Measurements from ENCODE around the gene BCL2.

The BCL2 gene

GRCh38 chr18:63264871-63265270 is 54.7 kb downstream of the BCL2 start:
- ATAC-seq (ENCODE audit: insufficient read depth, low read depth) (no peak), DNase-seq (no peak)
- H3K9me3 ChIP-seq (ENCODE audit: insufficient read depth, low read length, severe bottlenecking): no peaks in the 10 kb centered on the region
- no peak overlapping the region for H3K9ac ChIP-seq (ENCODE audit: low read depth, low read length)
- no peak overlapping the region for H2AFZ ChIP-seq (ENCODE audit: low read depth, low read length)
- no peak overlapping the region; the same call in 1 of the 2 replicates for H3K27ac ChIP-seq (ENCODE audit: low read length)
- no peaks in the 10 kb centered on the region for H3K27me3 ChIP-seq (ENCODE audit: insufficient read depth, low read length, poor library complexity)
- no peak overlapping the region for H3K4me3 ChIP-seq (ENCODE audit: low read depth in 1 of 2, low read length in 2 of 2)
- H3K36me3 ChIP-seq (ENCODE audit: insufficient read depth, low read length): peaks cover 45% of the 10 kb centered on the region
- no peak overlapping the region for H3K4me2 ChIP-seq (ENCODE audit: insufficient read depth, low read length)
- H3K4me1 ChIP-seq (ENCODE audit: insufficient read depth, low read length): peaks cover 22% of the 10 kb centered on the region
- H4K20me1 ChIP-seq (ENCODE audit: insufficient read depth, low read length): peaks cover 47% of the 10 kb centered on the region
- H3K79me2 ChIP-seq (ENCODE audit: insufficient read depth, low read length): peaks cover 97% of the 10 kb centered on the region
- TF ChIP-seq CTCF (IDR thresholded peaks at IDR 0.05; ENCODE audit: borderline replicate concordance, extremely low read depth, low read length, poor library complexity, severe bottlenecking) (no peak), EZH2 (IDR thresholded peaks at IDR 0.05; ENCODE audit: borderline replicate concordance, low read depth, low read length, severe bottlenecking) (no peak)

- Histone ChIP-seq H3K9me3 (ENCODE audit: insufficient read depth, low read length, severe bottlenecking) (no peaks in the 10 kb centered on the region), H3K4me3 (ENCODE audit: low read depth in 1 of 2, low read length in 2 of 2) (no peak overlapping the region), H3K27ac (ENCODE audit: low read length) (no peak overlapping the region), H3K27me3 (ENCODE audit: insufficient read depth, low read length, poor library complexity) (no peaks in the 10 kb centered on the region), H3K9ac (ENCODE audit: low read depth, low read length) (no peak overlapping the region), H3K4me1 (ENCODE audit: insufficient read depth, low read length) (peaks cover 12% of the 10 kb centered on the region), H3K79me2 (ENCODE audit: insufficient read depth, low read length) (peaks cover 97% of the 10 kb centered on the region), H3K36me3 (ENCODE audit: insufficient read depth, low read length) (peaks cover 50% of the 10 kb centered on the region), H2AFZ (ENCODE audit: low read depth, low read length) (no peak overlapping the region), H4K20me1 (ENCODE audit: insufficient read depth, low read length) (peaks cover 51% of the 10 kb centered on the region), H3K4me2 (ENCODE audit: insufficient read depth, low read length) (no peak overlapping the region)
- ATAC-seq (ENCODE audit: insufficient read depth, low read depth) (no peak), DNase-seq (no peak)
- TF ChIP-seq EZH2 (IDR thresholded peaks at IDR 0.05; ENCODE audit: borderline replicate concordance, low read depth, low read length, severe bottlenecking): no peak
- no peak for TF ChIP-seq CTCF (IDR thresholded peaks at IDR 0.05; ENCODE audit: borderline replicate concordance, extremely low read depth, low read length, poor library complexity, severe bottlenecking)
Observed at GRCh38 chr18:63263444-63263843, 56.1 kb downstream of the BCL2 start.

GRCh38 chr18:63262369-63263335 is 56.9 kb downstream of the BCL2 start:
- TF ChIP-seq CTCF (IDR thresholded peaks at IDR 0.05; ENCODE audit: borderline replicate concordance, extremely low read depth, low read length, poor library complexity, severe bottlenecking) (no peak), EZH2 (IDR thresholded peaks at IDR 0.05; ENCODE audit: borderline replicate concordance, low read depth, low read length, severe bottlenecking) (no peak)
- peaks cover 50% of the 10 kb centered on the region for H3K36me3 ChIP-seq (ENCODE audit: insufficient read depth, low read length)
- H4K20me1 ChIP-seq (ENCODE audit: insufficient read depth, low read length): peaks cover 46% of the 10 kb centered on the region
- H3K4me2 ChIP-seq (ENCODE audit: insufficient read depth, low read length): no peak overlapping the region
- peaks cover 97% of the 10 kb centered on the region for H3K79me2 ChIP-seq (ENCODE audit: insufficient read depth, low read length)
- H3K27me3 ChIP-seq (ENCODE audit: insufficient read depth, low read length, poor library complexity): no peaks in the 10 kb centered on the region
- DNase-seq: no peak
- no peak for ATAC-seq (ENCODE audit: insufficient read depth, low read depth)
- peaks cover 4% of the 10 kb centered on the region; the same call in 1 of the 2 replicates for H3K4me1 ChIP-seq (ENCODE audit: insufficient read depth, low read length)
- H3K9me3 ChIP-seq (ENCODE audit: insufficient read depth, low read length, severe bottlenecking): no peaks in the 10 kb centered on the region
- no peak overlapping the region for H3K27ac ChIP-seq (ENCODE audit: low read length)
- H3K9ac ChIP-seq (ENCODE audit: low read depth, low read length): no peak overlapping the region
- H3K4me3 ChIP-seq (ENCODE audit: low read depth in 1 of 2, low read length in 2 of 2): no peak overlapping the region
- H2AFZ ChIP-seq (ENCODE audit: low read depth, low read length): no peak overlapping the region
